Measurements from ENCODE around the gene CACNG8.

DNA sequence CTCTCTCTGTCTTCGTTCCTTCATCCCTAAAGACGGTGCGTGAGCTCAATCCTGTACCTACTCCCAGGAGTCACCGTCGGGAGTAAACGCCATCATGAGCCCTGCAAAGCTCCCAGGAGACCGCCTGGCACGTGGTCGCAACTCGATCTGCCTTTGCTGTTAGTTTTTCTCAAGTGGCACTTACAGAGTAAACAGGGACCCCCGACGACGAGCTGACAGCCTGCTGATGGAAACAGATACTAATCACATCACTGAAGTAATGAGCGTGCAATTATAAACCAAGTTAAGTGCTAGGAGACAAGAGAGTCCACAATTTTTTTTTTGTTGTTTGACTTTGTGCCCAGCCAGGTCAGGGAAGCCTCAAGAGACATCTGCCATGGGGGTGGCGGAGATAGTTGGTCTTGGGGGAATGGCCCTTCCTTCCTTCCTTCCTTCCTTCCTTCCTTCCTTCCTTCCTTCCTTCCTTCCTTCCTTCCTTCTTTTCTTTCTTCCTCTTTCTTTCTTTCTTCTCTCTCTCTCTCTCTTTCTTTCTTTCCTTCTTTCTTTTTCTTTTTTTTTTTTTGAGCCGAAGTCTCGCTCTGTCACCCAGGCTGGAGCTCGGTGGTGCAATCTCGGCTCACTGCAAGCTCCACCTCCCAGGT lies 52.3 kb downstream of the CACNG8 start:
- no peak for TF ChIP-seq POLR2A (IDR thresholded peaks at IDR 0.05)
- TF ChIP-seq, protein P1, sequence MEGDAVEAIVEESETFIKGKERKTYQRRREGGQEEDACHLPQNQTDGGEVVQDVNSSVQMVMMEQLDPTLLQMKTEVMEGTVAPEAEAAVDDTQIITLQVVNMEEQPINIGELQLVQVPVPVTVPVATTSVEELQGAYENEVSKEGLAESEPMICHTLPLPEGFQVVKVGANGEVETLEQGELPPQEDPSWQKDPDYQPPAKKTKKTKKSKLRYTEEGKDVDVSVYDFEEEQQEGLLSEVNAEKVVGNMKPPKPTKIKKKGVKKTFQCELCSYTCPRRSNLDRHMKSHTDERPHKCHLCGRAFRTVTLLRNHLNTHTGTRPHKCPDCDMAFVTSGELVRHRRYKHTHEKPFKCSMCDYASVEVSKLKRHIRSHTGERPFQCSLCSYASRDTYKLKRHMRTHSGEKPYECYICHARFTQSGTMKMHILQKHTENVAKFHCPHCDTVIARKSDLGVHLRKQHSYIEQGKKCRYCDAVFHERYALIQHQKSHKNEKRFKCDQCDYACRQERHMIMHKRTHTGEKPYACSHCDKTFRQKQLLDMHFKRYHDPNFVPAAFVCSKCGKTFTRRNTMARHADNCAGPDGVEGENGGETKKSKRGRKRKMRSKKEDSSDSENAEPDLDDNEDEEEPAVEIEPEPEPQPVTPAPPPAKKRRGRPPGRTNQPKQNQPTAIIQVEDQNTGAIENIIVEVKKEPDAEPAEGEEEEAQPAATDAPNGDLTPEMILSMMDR (IDR thresholded peaks at IDR 0.05): no peak
- TF ChIP-seq EP300 (IDR thresholded peaks at IDR 0.05; ENCODE audit: low read depth): no peak
- no peak for TF ChIP-seq POLR2AphosphoS5 (IDR thresholded peaks at IDR 0.05)
